Liver (tissue), 3 donors: ENCODE measurements around the gene CDRT4.

Experiments used
- CTCF ChIP-seq: fragments of 150-350 bp; IDR thresholded peaks from 2 replicates; pipeline ENCODE4 v1.5.1; 2017; ENCODE audit warnings: improper control_type of control experiment, low read depth, low read length; ENCODE audit not compliant: missing input control
- GABPA ChIP-seq, 2 donors: IDR thresholded peaks in 1 of 2; conservative IDR thresholded peaks in 1 of 2; 2 replicates each; pipeline ENCODE4 v1.6.1; 2016; ENCODE audit warnings: antibody characterized with exemption in 2 of 2, mild to moderate bottlenecking in 1 of 2, moderate library complexity in 1 of 2
- RXRA ChIP-seq, 2 donors: IDR thresholded peaks; 2 replicates each; pipeline ENCODE4 v1.6.1; 2017 to 2018; ENCODE audit warnings: antibody characterized with exemption in 2 of 2, mild to moderate bottlenecking in 1 of 2
- YY1 ChIP-seq: IDR thresholded peaks from 2 replicates; pipeline ENCODE4 v1.6.1; 2016; ENCODE audit warnings: antibody characterized with exemption, mild to moderate bottlenecking
- donor health status: healthy.
- donor health status: healthy.

- TF ChIP-seq CTCF, result no peak
- no peak for TF ChIP-seq GABPA (IDR thresholded peaks at IDR 0.05 in 1 of 2, conservative IDR thresholded peaks at IDR 0.05 in 1 of 2)
- no peak for TF ChIP-seq RXRA (IDR thresholded peaks at IDR 0.05)
- TF ChIP-seq YY1, result no peak
These were observed 3.1 kb upstream of the CDRT4 start for GRCh38 chr17:15470536-15470935.
